Gastroesophageal sphincter (tissue), 3 donors: Measurements from ENCODE around the gene FUT8.

Experiments
- CTCF ChIP-seq, 4 experiments: fragments of 200-600 bp in 2 of 4; fragments of 450-650 bp in 2 of 4; sonication (generic) in 1 of 4; IDR thresholded peaks; one replicate each; pipeline ENCODE4 v1.5.1; 2017 to 2019; ENCODE audit warnings: antibody characterized with exemption in 4 of 4, mild to moderate bottlenecking in 2 of 4, moderate library complexity in 2 of 4
- POLR2AphosphoS5 ChIP-seq: sonication (generic); formaldehyde crosslinking; IDR thresholded peaks from one replicate; pipeline ENCODE4 v1.6.1; 2017; ENCODE audit warnings: antibody characterized with exemption

DNA sequence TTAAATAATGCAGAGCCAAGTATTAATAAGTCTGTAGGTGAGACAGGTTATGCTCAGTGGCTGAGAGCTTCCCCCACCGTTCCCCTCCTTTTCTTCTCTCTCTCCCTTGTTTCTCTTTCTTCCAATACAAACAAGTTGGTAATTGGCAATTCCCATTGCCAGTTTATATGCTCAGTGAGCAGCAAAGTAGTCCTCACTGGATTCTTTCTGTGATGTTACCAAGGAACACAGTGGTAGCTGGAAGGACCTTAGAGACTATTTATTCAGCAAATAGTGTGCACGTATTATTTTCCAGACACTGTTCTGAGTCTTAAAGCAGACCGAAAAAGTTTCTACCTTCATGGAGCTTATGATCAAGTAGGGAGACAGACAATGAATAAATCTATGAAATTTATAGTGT, 344.4 kb downstream of the FUT8 start:
- TF ChIP-seq CTCF (IDR thresholded peaks at IDR 0.05) (no peak), POLR2AphosphoS5 (no peak)
